ENCODE results near the gene CCDC43. TPM values are rescaled to one million over a fixed set of nuclear protein-coding genes. Genes with fewer than 3 reads are reported as not detected.

CCDC43 gene
- total and polyA plus RNA-seq, 2 of the 13 experiments (the other 11 are each of a cell fraction or from before 2014, with no cell fraction given), result 17.5 to 94.8 TPM

GRCh38 chr17:44689477-44690217 lies at the start of gene CCDC43 (continued):
- no peak for TF ChIP-seq ZBTB44 (CRISPR knock-in tag; IDR thresholded peaks at IDR 0.05)
- TF ChIP-seq ARHGAP35 (CRISPR knock-in tag; IDR thresholded peaks at IDR 0.05; ENCODE audit: borderline replicate concordance), result peak; percentile 55; the same call in 1 of the 2 replicates
- peak; percentile 59; the same call in 1 of the 2 replicates for TF ChIP-seq ZBTB10 (CRISPR knock-in tag; IDR thresholded peaks at IDR 0.05; ENCODE audit: borderline replicate concordance)
- peak; percentile 76; the same call in 1 of the 2 replicates for TF ChIP-seq HINFP (CRISPR knock-in tag; IDR thresholded peaks at IDR 0.05; ENCODE audit: low read depth)
- TF ChIP-seq XRCC5 (optimal IDR thresholded peaks at IDR 0.05; ENCODE audit: low read length), result peak; percentile 73
- TF ChIP-seq RNF2 (conservative IDR thresholded peaks at IDR 0.05; ENCODE audit: low read depth), result no peak
- TF ChIP-seq MIER2 (CRISPR knock-in tag; IDR thresholded peaks at IDR 0.05), result peak; percentile 53; the same call in 1 of the 2 replicates
- no peak for TF ChIP-seq ZNF263 (CRISPR knock-in tag; IDR thresholded peaks at IDR 0.05)
- TF ChIP-seq YEATS2 (CRISPR knock-in tag; IDR thresholded peaks at IDR 0.05; ENCODE audit: borderline replicate concordance), result peak; percentile 94
- peak; percentile 59; the same call in 1 of the 2 replicates for TF ChIP-seq AHR (CRISPR knock-in tag; IDR thresholded peaks at IDR 0.05)
- TF ChIP-seq MED13 (CRISPR knock-in tag; IDR thresholded peaks at IDR 0.05), result no peak
- no peak for TF ChIP-seq RCOR2 (CRISPR knock-in tag; IDR thresholded peaks at IDR 0.05)
- peak in 1 of 2 experiments; percentile 65; a peak in 1 of 4 replicates for TF ChIP-seq ATF4 (CRISPR knock-in tag; IDR thresholded peaks at IDR 0.05)
- TF ChIP-seq AHDC1 (CRISPR knock-in tag; IDR thresholded peaks at IDR 0.05; ENCODE audit: borderline replicate concordance), result peak; percentile 52; the same call in 1 of the 2 replicates
